NCI-H2227 treated with DMSO at 0.1 percent for 48 hours (cell line): ENCODE results near the gene FBP1.
"Not testable (repeated sequence)": the region's sequence is repeated elsewhere in the genome, so short reads cannot be mapped to it uniquely, and the experiment has no call there.

Experiments
- DNase-seq: peaks from one replicate; lab custom pipeline; 2025; lab: John Stamatoyannopoulos, UW

The FBP1 gene

GRCh38 chr9:94576131-94576530 is 63.2 kb downstream of the FBP1 start:
- no peak for DNase-seq

GRCh38 chr9:94568972-94569712 is 70.2 kb downstream of the FBP1 start:
- DNase-seq: no peak

GRCh38 chr9:94568250-94568889 is 70.9 kb downstream of the FBP1 start:
- DNase-seq: no peak

- no peak for DNase-seq
Measured at GRCh38 chr9:94567271-94567670, 72.0 kb downstream of the FBP1 start.

- DNase-seq: no peak
Measured at GRCh38 chr9:94566550-94566949, 72.8 kb downstream of the FBP1 start.

GRCh38 chr9:94564279-94564678 is 75.0 kb downstream of the FBP1 start:
- not testable (repeated sequence) for DNase-seq

- no peak for DNase-seq
Measured at GRCh38 chr9:94563548-94563947, 75.8 kb downstream of the FBP1 start.

- DNase-seq: no peak
Measured at GRCh38 chr9:94560237-94560636, 79.1 kb downstream of the FBP1 start.

- DNase-seq: no peak
Measured at GRCh38 chr9:94557376-94557775, 81.9 kb downstream of the FBP1 start.

GRCh38 chr9:94554439-94555331 is 84.6 kb downstream of the FBP1 start, which contains the start of gene PCAT7:
Gene PCAT7, plus strand, starts transcription at chr9:94555083.
- DNase-seq: peak; percentile 77

- DNase-seq: no peak
Measured at GRCh38 chr9:94554078-94554438, 85.3 kb downstream of the FBP1 start.
